Natural killer cell treated with Interleukin-12 subunit alpha and Interleukin-12 subunit beta and Interleukin-15 and Interleukin-18, amount 100 ng/mL, for 72 hours (primary cell): ENCODE measurements around the gene EDDM13. TPM values are rescaled to one million over a fixed set of nuclear protein-coding genes. Genes with fewer than 3 reads are reported as not detected.

Source experiments
- ATAC-seq, 2 donors: fragments of 150-1000 bp; cut with Tn5 transposase in 1 of 2; sonication (Bioruptor Pico), chemical (Tn5 transposase) in 1 of 2; 2 replicates each; pipeline ENCODE4 v1.10.0; 2021
- DNase-seq: peaks from one replicate; pipeline ENCODE4 v3.0.0; 2022; ENCODE audit warnings: low spot score
- H3K27ac Mint-ChIP-seq, 2 donors: 1 replicate in 1 of 2; 2 replicates in 1 of 2; pipeline ENCODE4 v1.8.0; 2022; ENCODE audit warnings: mixed read lengths in 2 of 2, mild to moderate bottlenecking in 1 of 2, moderate library complexity in 1 of 2
- H3K27me3 Mint-ChIP-seq, 2 donors: 1 replicate in 1 of 2; 2 replicates in 1 of 2; pipeline ENCODE4 v1.8.0; 2022; ENCODE audit warnings: mixed read lengths in 2 of 2
- H3K36me3 Mint-ChIP-seq: one replicate; pipeline ENCODE4 v1.8.0; 2022; ENCODE audit warnings: mixed read lengths
- H3K4me1 Mint-ChIP-seq, 2 donors: 1 replicate in 1 of 2; 2 replicates in 1 of 2; pipeline ENCODE4 v1.8.0; 2022; ENCODE audit warnings: low read depth in 2 of 2, mixed read lengths in 2 of 2, mild to moderate bottlenecking in 1 of 2
- H3K4me3 Mint-ChIP-seq: one replicate; pipeline ENCODE4 v1.8.0; 2022; ENCODE audit warnings: mixed read lengths
- H3K9me3 Mint-ChIP-seq: 2 replicates; pipeline ENCODE4 v1.8.0; 2022; ENCODE audit warnings: mixed read lengths
- total RNA-seq, 2 donors: library from RNA; stranded (reverse); gene quantifications; one replicate each; pipeline ENCODE4 v1.2.3, GENCODE V29; 2022

EDDM13 gene
- total RNA-seq, 2 donors from 2014 or later: 1.8 to 4.2 TPM

DNA sequence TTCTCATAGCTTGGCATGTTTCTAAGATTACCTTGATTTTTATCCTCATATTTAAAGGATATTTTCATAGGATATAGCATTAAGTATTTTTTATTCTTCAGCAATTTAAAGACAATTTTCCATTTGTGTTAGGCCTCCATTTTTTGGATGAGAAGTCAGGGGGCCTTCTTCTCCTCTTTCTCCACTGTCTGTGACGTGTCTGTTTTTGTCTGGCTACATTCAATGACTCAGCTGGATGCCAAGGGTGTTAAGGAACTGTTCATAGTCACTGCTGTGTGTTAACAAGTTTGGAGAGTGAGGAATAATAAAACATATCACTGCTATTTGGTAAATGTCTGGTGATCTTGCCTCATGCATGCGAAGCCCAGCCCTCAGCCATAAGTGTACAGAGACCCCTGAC lies 84.4 kb downstream of the EDDM13 start:
- no peak for DNase-seq
- Mint-ChIP-seq H3K4me1 (no peaks in the 10 kb centered on the region), H3K4me3 (no peak overlapping the region), H3K27me3 (peaks cover 8 to 10% of the 10 kb centered on the region in 2 donors), H3K27ac (no peak overlapping the region), H3K36me3 (peaks cover 31% of the 10 kb centered on the region), H3K9me3 (peaks cover 19% of the 10 kb centered on the region)
- ATAC-seq: no peak

Other genes with a start within 250 kb of the EDDM13 start
- 10 to 100 TPM; 39.2 to 60.6 TPM for gene ZNF787, start 151.5 kb upstream of the EDDM13 start, total RNA-seq
- gene ZNF444, start 131.5 kb upstream of the EDDM13 start, total RNA-seq: 10 to 100 TPM; 23.2 to 50.6 TPM
- gene GALP, start 96.7 kb upstream of the EDDM13 start, total RNA-seq: not detected
- gene ZSCAN5B, start 75.0 kb upstream of the EDDM13 start, total RNA-seq: not detected
- gene ZSCAN5C, start 70.5 kb upstream of the EDDM13 start, total RNA-seq: not detected
- 10 to 100 TPM in 1 of 2 donors, 1 to 10 TPM in 1; 9.9 to 16.8 TPM for gene ZSCAN5A, start 42.1 kb downstream of the EDDM13 start, total RNA-seq
- gene ZNF582, start 120.8 kb downstream of the EDDM13 start, total RNA-seq: 1 to 10 TPM in 1 of 2 donors, under 1 TPM in 1; 0.95 to 3.4 TPM
- gene ZNF583, start 131.6 kb downstream of the EDDM13 start, total RNA-seq: 1 to 10 TPM; 3.1 to 3.2 TPM
- under 1 TPM; 0.17 to 0.40 TPM for gene ZNF667, start 204.6 kb downstream of the EDDM13 start, total RNA-seq
- 1 to 10 TPM in 1 of 2 donors, under 1 TPM in 1; 0.20 to 1.1 TPM for gene ZNF471, start 235.1 kb downstream of the EDDM13 start, total RNA-seq